H9 (cell line): Measurements from ENCODE around the gene CYP17A1. TPM values are rescaled to one million over a fixed set of nuclear protein-coding genes. Genes with fewer than 3 reads are reported as not detected.
A peak's percentile ranks its signal among the peaks of the same experiment; 100 is the strongest.

Experiments
- DNase-seq: peaks from one replicate; pipeline ENCODE4 v3.0.0-alpha.2; 2017
- H2AFZ ChIP-seq: one replicate; pipeline ENCODE4 v1.6.1; 2013; ENCODE audit warnings: mild to moderate bottlenecking, low read length, control low read depth, moderate library complexity
- H2AK5ac ChIP-seq: 2 replicates; pipeline ENCODE4 v1.6.1; 2013; ENCODE audit warnings: low read length, control low read depth, mixed read lengths; ENCODE audit not compliant: insufficient read length
- H2BK120ac ChIP-seq: one replicate; pipeline ENCODE4 v1.6.1; 2013; ENCODE audit warnings: low read depth, mild to moderate bottlenecking, low read length, control low read depth, inconsistent platforms; ENCODE audit not compliant: poor library complexity, severe bottlenecking
- H2BK12ac ChIP-seq: 2 replicates; pipeline ENCODE4 v1.6.1; 2013; ENCODE audit warnings: low read length, control low read depth, mixed read lengths, low read depth; ENCODE audit not compliant: insufficient read length
- H2BK15ac ChIP-seq: 2 replicates; pipeline ENCODE4 v1.6.1; 2013; ENCODE audit warnings: low read depth, low read length, control low read depth
- H2BK20ac ChIP-seq: one replicate; pipeline ENCODE4 v1.6.1; 2013; ENCODE audit warnings: low read depth, mild to moderate bottlenecking, low read length, control low read depth, inconsistent platforms; ENCODE audit not compliant: poor library complexity, severe bottlenecking
- H2BK5ac ChIP-seq: 2 replicates; pipeline ENCODE4 v1.6.1; 2013; ENCODE audit warnings: low read length, control low read depth, mixed read lengths; ENCODE audit not compliant: insufficient read length
- H3K14ac ChIP-seq: 2 replicates; pipeline ENCODE4 v1.6.1; 2013; ENCODE audit warnings: low read length, control low read depth; ENCODE audit not compliant: insufficient read depth
- H3K18ac ChIP-seq: 2 replicates; pipeline ENCODE4 v1.6.1; 2013; ENCODE audit warnings: low read depth, mild to moderate bottlenecking, mixed read lengths, low read length, control low read depth; ENCODE audit not compliant: insufficient read length
- H3K23ac ChIP-seq: 2 replicates; pipeline ENCODE4 v1.6.1; 2013; ENCODE audit warnings: low read length, control low read depth, mixed read lengths, low read depth; ENCODE audit not compliant: insufficient read length
- H3K23me2 ChIP-seq: 2 replicates; pipeline ENCODE4 v1.6.1; 2013; ENCODE audit warnings: low read depth, mild to moderate bottlenecking, mixed read lengths, low read length, control low read depth; ENCODE audit not compliant: insufficient read length, poor library complexity, severe bottlenecking
- H3K27ac ChIP-seq: 2 replicates; pipeline ENCODE4 v1.5.1; 2013; ENCODE audit warnings: low read length, control low read depth, mixed read lengths, low read depth; ENCODE audit not compliant: insufficient read length
- H3K27me3 ChIP-seq: 2 replicates; pipeline ENCODE4 v1.6.1; 2013; ENCODE audit warnings: low read length, control low read depth, inconsistent platforms; ENCODE audit not compliant: insufficient read depth
- H3K4ac ChIP-seq: 2 replicates; pipeline ENCODE4 v1.6.1; 2013; ENCODE audit warnings: low read depth, mild to moderate bottlenecking, control low read depth, inconsistent platforms, low read length, moderate library complexity
- H3K4me1 ChIP-seq: 2 replicates; pipeline ENCODE4 v1.6.1; 2013; ENCODE audit warnings: low read length, control low read depth, inconsistent platforms; ENCODE audit not compliant: insufficient read depth
- H3K4me2 ChIP-seq: 2 replicates; pipeline ENCODE4 v1.6.1; 2013; ENCODE audit warnings: low read length, control low read depth, mixed read lengths; ENCODE audit not compliant: insufficient read length, insufficient read depth
- H3K56ac ChIP-seq: 2 replicates; pipeline ENCODE4 v1.6.1; 2013; ENCODE audit warnings: low read depth, mild to moderate bottlenecking, mixed read lengths, low read length, control low read depth; ENCODE audit not compliant: insufficient read length
- H3K79me1 ChIP-seq: 2 replicates; pipeline ENCODE4 v1.6.1; 2013; ENCODE audit warnings: low read depth, mild to moderate bottlenecking, moderate library complexity, low read length, control low read depth, inconsistent platforms; ENCODE audit not compliant: insufficient read depth, poor library complexity, severe bottlenecking
- H3K79me2 ChIP-seq: 2 replicates; pipeline ENCODE4 v1.6.1; 2013; ENCODE audit warnings: low read length, control low read depth, inconsistent platforms; ENCODE audit not compliant: insufficient read depth
- H3K9ac ChIP-seq: 2 replicates; pipeline ENCODE4 v1.6.1; 2013; ENCODE audit warnings: low read length, control low read depth, mixed read lengths; ENCODE audit not compliant: insufficient read length; ENCODE audit errors: extremely low read depth
- H3K9me3 ChIP-seq: one replicate; pipeline ENCODE4 v1.6.1; 2013; ENCODE audit warnings: low read depth, low read length, inconsistent platforms; ENCODE audit not compliant: control insufficient read depth
- H3T11ph ChIP-seq: one replicate; pipeline ENCODE4 v1.6.1; 2013; ENCODE audit warnings: mild to moderate bottlenecking, low read length, control low read depth, inconsistent platforms
- H4K20me1 ChIP-seq: one replicate; pipeline ENCODE4 v1.6.1; 2013; ENCODE audit not compliant: control insufficient read depth, insufficient read length, insufficient read depth
- H4K5ac ChIP-seq: 2 replicates; pipeline ENCODE4 v1.6.1; 2013; ENCODE audit warnings: low read depth, mild to moderate bottlenecking, mixed read lengths, low read length, control low read depth; ENCODE audit not compliant: insufficient read length
- H4K8ac ChIP-seq: replicated peaks from 2 replicates; pipeline ENCODE4 v1.6.1; 2013; ENCODE audit warnings: low read length, control low read depth, mixed read lengths, low read depth; ENCODE audit not compliant: insufficient read length
- H4K91ac ChIP-seq: 2 replicates; pipeline ENCODE4 v1.6.1; 2013; ENCODE audit warnings: low read depth, mild to moderate bottlenecking, moderate library complexity, mixed read lengths, low read length, control low read depth; ENCODE audit not compliant: insufficient read length
- H3K27ac Mint-ChIP-seq, 3 experiments: 2 replicates in 2 of 3; 3 replicates in 1 of 3; pipeline ENCODE4 v1.8.0; 2020 to 2021; ENCODE audit warnings: mixed read lengths in 3 of 3, mild to moderate bottlenecking in 1 of 3, moderate library complexity in 1 of 3
- H3K27me3 Mint-ChIP-seq: 2 replicates; pipeline ENCODE4 v1.8.0; 2021; ENCODE audit warnings: low read depth, mild to moderate bottlenecking, moderate library complexity, mixed read lengths
- H3K36me3 Mint-ChIP-seq, 3 experiments: 2 replicates in 2 of 3; 3 replicates in 1 of 3; pipeline ENCODE4 v1.8.0; 2020 to 2021; ENCODE audit warnings: low read depth in 3 of 3, mixed read lengths in 3 of 3; ENCODE audit not compliant: insufficient read depth in 1 of 3
- H3K4me1 Mint-ChIP-seq, 2 experiments: 2 replicates each; pipeline ENCODE4 v1.8.0; 2020; ENCODE audit warnings: mixed read lengths in 2 of 2
- H3K4me3 Mint-ChIP-seq, 2 experiments: 2 replicates in 1 of 2; 3 replicates in 1 of 2; pipeline ENCODE4 v1.8.0; 2020 to 2021; ENCODE audit warnings: mild to moderate bottlenecking in 2 of 2, mixed read lengths in 2 of 2, moderate library complexity in 1 of 2
- H3K9me3 Mint-ChIP-seq, 2 experiments: 2 replicates in 1 of 2; 3 replicates in 1 of 2; pipeline ENCODE4 v1.8.0; 2020; ENCODE audit warnings: mild to moderate bottlenecking in 2 of 2, mixed read lengths in 2 of 2, moderate library complexity in 1 of 2
- WGBS: extraction: QIAGEN DNeasy Blood & Tissue Kit; methylation state at CpG from one replicate; pipeline ENCODE4 v1.1.7; 2013; ENCODE audit warnings: missing lambda C conversion rate, low lambda C conversion rate, mixed read lengths; ENCODE audit not compliant: insufficient read length; ENCODE audit errors: extremely low coverage; 5-methylcytosine and 5-hydroxymethylcytosine counted together
- total RNA-seq: library from RNA; stranded (reverse); gene quantifications from 2 replicates; pipeline ENCODE4 v1.2.1, GENCODE V29; 2021
- TF ChIP-seq, protein P1 (sequence below): fragments of 200-600 bp; sonication (generic); conservative IDR thresholded peaks from 3 replicates; pipeline ENCODE4 v1.8.0; 2021; ENCODE audit warnings: antibody characterized with exemption, mild to moderate bottlenecking

CYP17A1 gene
- total RNA-seq, 1 experiment from 2014 or later = not detected

DNA sequence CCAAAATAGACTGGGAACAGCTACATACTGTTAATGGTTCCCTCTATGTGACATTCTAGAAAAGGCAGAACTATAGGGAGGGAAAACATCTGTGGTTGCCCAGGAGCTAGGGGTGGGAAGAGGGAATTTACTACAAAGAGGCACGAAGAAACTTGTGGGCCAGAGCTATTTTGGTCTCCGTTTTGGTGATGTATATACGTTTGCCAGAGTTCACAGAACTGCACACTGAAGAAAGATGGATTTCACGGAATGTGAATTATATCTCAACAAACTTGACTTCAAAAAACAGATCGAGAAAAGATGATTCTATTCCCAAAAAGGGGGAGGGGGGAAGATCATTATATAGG lies 31.7 kb upstream of the CYP17A1 start:
- Histone ChIP-seq H2BK12ac (no peak overlapping the region), H4K5ac (no peak overlapping the region), H2BK20ac (no peak overlapping the region), H4K20me1 (no peaks in the 10 kb centered on the region), H4K8ac (no peak overlapping the region), H2BK120ac (no peak overlapping the region), H3K27ac (no peak overlapping the region), H3K4me2 (peak overlapping the region; percentile 70), H3K23me2 (peaks cover 6% of the 10 kb centered on the region), H3K14ac (peak overlapping the region; percentile 72; the same call in 1 of the 2 replicates), H3K79me1 (no peaks in the 10 kb centered on the region), H2BK15ac (no peak overlapping the region), H2BK5ac (no peak overlapping the region), H2AFZ (no peak overlapping the region), H3T11ph (no peak overlapping the region), H3K9ac (peak overlapping the region; percentile 28), H3K9me3 (no peaks in the 10 kb centered on the region), H3K4me1 (no peaks in the 10 kb centered on the region; the same call in 1 of the 2 replicates), H4K91ac (no peak overlapping the region), H3K18ac (no peak overlapping the region), H3K56ac (no peak overlapping the region), H3K79me2 (no peaks in the 10 kb centered on the region), H2AK5ac (no peak overlapping the region), H3K27me3 (no peaks in the 10 kb centered on the region; the same call in 1 of the 2 replicates), H3K23ac (no peak overlapping the region), H3K4ac (no peak overlapping the region)
- Mint-ChIP-seq H3K4me3 (peak overlapping the region; percentile 79 to 91), H3K27me3 (peaks cover 2% of the 10 kb centered on the region; the same call in 1 of the 2 replicates), H3K36me3 (no peaks in the 10 kb centered on the region; a peak in 3 of 7 replicates), H3K27ac (no peak overlapping the region; a peak in 1 of 7 replicates), H3K9me3 (no peaks in the 10 kb centered on the region), H3K4me1 (peaks cover 15 to 17% of the 10 kb centered on the region in 2 experiments)
- TF ChIP-seq, protein P1, sequence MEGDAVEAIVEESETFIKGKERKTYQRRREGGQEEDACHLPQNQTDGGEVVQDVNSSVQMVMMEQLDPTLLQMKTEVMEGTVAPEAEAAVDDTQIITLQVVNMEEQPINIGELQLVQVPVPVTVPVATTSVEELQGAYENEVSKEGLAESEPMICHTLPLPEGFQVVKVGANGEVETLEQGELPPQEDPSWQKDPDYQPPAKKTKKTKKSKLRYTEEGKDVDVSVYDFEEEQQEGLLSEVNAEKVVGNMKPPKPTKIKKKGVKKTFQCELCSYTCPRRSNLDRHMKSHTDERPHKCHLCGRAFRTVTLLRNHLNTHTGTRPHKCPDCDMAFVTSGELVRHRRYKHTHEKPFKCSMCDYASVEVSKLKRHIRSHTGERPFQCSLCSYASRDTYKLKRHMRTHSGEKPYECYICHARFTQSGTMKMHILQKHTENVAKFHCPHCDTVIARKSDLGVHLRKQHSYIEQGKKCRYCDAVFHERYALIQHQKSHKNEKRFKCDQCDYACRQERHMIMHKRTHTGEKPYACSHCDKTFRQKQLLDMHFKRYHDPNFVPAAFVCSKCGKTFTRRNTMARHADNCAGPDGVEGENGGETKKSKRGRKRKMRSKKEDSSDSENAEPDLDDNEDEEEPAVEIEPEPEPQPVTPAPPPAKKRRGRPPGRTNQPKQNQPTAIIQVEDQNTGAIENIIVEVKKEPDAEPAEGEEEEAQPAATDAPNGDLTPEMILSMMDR = no peak
- DNase-seq = no peak
- WGBS = no CpG with 5 or more reads among the region's 5 CpGs
